ENCODE data around the gene EFCAB14.
"Not testable (repeated sequence)": the region's sequence is repeated elsewhere in the genome, so short reads cannot be mapped to it uniquely, and the experiment has no call there.

- TF ChIP-seq CTCF (IDR thresholded peaks at IDR 0.05; ENCODE audit: control extremely low read depth in 1 of 3, insufficient read depth in 1 of 3, low read depth in 1 of 3, low read length in 3 of 3); POLR2A (IDR thresholded peaks at IDR 0.05; ENCODE audit: control extremely low read depth in 1 of 2, low read depth in 2 of 2, low read length in 2 of 2); HDAC6 (IDR thresholded peaks at IDR 0.05; ENCODE audit: low read depth, low read length); MAFK (IDR thresholded peaks at IDR 0.05; ENCODE audit: low read depth, low read length): not testable (repeated sequence)
These were observed 35.8 kb upstream of the EFCAB14 start for GRCh38 chr1:46754707-46755106.
